ENCODE measurements around the gene HBA1.

The HBA1 gene

GRCh38 chr16:180681-181564, 4.4 kb downstream of the HBA1 start:
- H3K4me3 ChIP-seq (ENCODE audit: low read depth, low read length): peak overlapping the region; percentile 1
- TF ChIP-seq, protein P1, sequence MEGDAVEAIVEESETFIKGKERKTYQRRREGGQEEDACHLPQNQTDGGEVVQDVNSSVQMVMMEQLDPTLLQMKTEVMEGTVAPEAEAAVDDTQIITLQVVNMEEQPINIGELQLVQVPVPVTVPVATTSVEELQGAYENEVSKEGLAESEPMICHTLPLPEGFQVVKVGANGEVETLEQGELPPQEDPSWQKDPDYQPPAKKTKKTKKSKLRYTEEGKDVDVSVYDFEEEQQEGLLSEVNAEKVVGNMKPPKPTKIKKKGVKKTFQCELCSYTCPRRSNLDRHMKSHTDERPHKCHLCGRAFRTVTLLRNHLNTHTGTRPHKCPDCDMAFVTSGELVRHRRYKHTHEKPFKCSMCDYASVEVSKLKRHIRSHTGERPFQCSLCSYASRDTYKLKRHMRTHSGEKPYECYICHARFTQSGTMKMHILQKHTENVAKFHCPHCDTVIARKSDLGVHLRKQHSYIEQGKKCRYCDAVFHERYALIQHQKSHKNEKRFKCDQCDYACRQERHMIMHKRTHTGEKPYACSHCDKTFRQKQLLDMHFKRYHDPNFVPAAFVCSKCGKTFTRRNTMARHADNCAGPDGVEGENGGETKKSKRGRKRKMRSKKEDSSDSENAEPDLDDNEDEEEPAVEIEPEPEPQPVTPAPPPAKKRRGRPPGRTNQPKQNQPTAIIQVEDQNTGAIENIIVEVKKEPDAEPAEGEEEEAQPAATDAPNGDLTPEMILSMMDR (IDR thresholded peaks at IDR 0.05; ENCODE audit: borderline replicate concordance, insufficient read depth, low read depth, low read length): no peak

DNA sequence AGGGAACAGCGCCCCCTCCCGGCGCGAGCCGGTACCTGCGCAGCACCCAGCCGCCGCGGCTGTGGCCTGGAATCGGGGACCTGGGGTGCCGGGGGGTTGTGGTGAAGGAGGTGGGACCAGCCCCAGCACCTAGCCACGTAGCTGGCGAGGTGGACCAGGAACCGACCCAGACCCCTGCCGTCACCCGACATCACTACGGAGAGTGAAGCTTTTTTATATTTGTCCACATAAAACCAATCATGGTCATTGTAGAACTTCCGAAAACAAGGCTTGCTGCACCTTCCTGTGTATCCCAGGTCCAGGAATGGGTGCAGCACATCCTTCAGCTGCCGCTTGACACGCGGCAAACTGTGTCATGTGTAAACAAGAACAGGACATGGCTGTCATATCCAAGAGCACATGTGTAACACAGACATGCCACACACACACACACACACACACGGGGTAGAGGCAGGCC, 5.1 kb downstream of the HBA1 start:
- H3K4me3 ChIP-seq (ENCODE audit: low read depth, low read length): no peak overlapping the region
- TF ChIP-seq, protein P1 (IDR thresholded peaks at IDR 0.05; ENCODE audit: borderline replicate concordance, insufficient read depth, low read depth, low read length): peak; percentile 96

- no peak overlapping the region for H3K4me3 ChIP-seq (ENCODE audit: low read depth, low read length)
- TF ChIP-seq, protein P1 (IDR thresholded peaks at IDR 0.05; ENCODE audit: borderline replicate concordance, insufficient read depth, low read depth, low read length): no peak
Measured at GRCh38 chr16:183005-183404, 6.5 kb downstream of the HBA1 start.

DNA sequence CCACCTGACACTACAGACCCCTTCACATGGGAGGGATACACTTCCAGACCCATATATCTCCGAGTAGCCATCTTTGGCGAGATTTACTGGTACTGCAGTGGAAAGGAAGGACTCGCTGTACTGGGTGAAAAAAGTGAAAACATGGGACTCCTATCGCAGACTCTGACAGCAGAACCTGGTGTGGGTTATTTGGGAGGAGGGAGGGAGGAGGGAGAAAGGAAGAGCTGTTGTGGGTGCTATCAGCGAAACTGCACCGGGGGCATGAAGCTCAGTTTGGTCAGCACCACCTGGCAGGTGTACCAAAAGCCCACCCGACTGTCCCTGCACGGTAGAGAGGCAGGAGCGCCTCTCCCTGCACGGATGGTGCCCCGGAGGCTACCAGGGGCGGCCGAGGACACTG, 8.7 kb downstream of the HBA1 start:
- TF ChIP-seq, protein P1 (IDR thresholded peaks at IDR 0.05; ENCODE audit: borderline replicate concordance, insufficient read depth, low read depth, low read length): no peak
- no peak overlapping the region for H3K4me3 ChIP-seq (ENCODE audit: low read depth, low read length)

- TF ChIP-seq, protein P1 (IDR thresholded peaks at IDR 0.05; ENCODE audit: borderline replicate concordance, insufficient read depth, low read depth, low read length): no peak
- H3K4me3 ChIP-seq (ENCODE audit: low read depth, low read length): no peak overlapping the region
Measured at GRCh38 chr16:185691-186090, 9.2 kb downstream of the HBA1 start.

GRCh38 chr16:187330-187729, 10.8 kb downstream of the HBA1 start:
- H3K4me3 ChIP-seq (ENCODE audit: low read depth, low read length): no peak overlapping the region
- TF ChIP-seq, protein P1 (IDR thresholded peaks at IDR 0.05; ENCODE audit: borderline replicate concordance, insufficient read depth, low read depth, low read length): no peak

DNA sequence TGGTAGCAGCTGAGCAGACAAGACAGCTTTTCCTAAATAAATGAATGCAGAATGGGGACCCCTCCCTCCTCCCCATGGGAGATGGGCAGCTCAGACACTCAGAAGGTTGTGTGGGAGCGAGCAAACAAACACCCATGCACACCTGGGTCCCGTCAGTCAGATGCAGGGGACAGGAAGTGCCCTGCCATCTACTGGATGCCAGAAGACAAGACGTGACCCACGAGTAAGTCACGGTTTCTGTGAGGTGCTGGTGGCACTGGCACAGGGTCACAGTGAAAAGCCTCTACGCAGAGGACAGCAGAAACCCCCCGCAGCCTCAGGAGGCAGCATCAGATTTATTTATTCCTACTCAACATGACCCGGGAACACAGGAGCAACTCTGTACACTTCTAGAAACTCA, 12.2 kb downstream of the HBA1 start:
- no peak overlapping the region for H3K4me3 ChIP-seq (ENCODE audit: low read depth, low read length)
- TF ChIP-seq, protein P1 (IDR thresholded peaks at IDR 0.05; ENCODE audit: borderline replicate concordance, insufficient read depth, low read depth, low read length): peak; percentile 42; the same call in 1 of the 2 replicates
